Inflammatory macrophage treated with lipopolysaccharide for 1 hour (primary cell): ENCODE measurements around the gene SCMH1.

Experiments
- DNase-seq, 2 donors: peaks; one replicate each; pipeline ENCODE4 v3.0.0-alpha.2; 2020 to 2022

The SCMH1 gene

GRCh38 chr1:41021526-41022308, 220.4 kb downstream of the SCMH1 start, which contains the start of gene SLFNL1:
Gene SLFNL1 (minus strand): TSS chr1:41021725. CDS start chr1:41020660, 1,065 bp downstream.
- no peak for DNase-seq

GRCh38 chr1:41020654-41021053, 221.5 kb downstream of the SCMH1 start:
- DNase-seq = no peak

GRCh38 chr1:41020109-41020576, 222.0 kb downstream of the SCMH1 start:
- DNase-seq = no peak

- DNase-seq = no peak
Measured at GRCh38 chr1:41019353-41019745, 222.8 kb downstream of the SCMH1 start.

- no peak for DNase-seq
Measured at GRCh38 chr1:41018018-41018410, 224.1 kb downstream of the SCMH1 start.

GRCh38 chr1:41017141-41018017, 224.7 kb downstream of the SCMH1 start:
- DNase-seq = no peak

GRCh38 chr1:41015897-41016470, 226.1 kb downstream of the SCMH1 start:
- DNase-seq = no peak

GRCh38 chr1:41015281-41015896, 226.7 kb downstream of the SCMH1 start:
- DNase-seq = no peak

GRCh38 chr1:41014871-41015270, 227.2 kb downstream of the SCMH1 start:
- no peak for DNase-seq

GRCh38 chr1:41013796-41014195, 228.3 kb downstream of the SCMH1 start:
- peak; percentile 72 to 82 for DNase-seq

- no peak for DNase-seq
Measured at GRCh38 chr1:41013024-41013423, 229.1 kb downstream of the SCMH1 start.

- no peak for DNase-seq
Measured at GRCh38 chr1:41010345-41010744, 231.8 kb downstream of the SCMH1 start.

- no peak for DNase-seq
Measured at GRCh38 chr1:41009466-41009865, 232.6 kb downstream of the SCMH1 start.

- DNase-seq = no peak
Measured at GRCh38 chr1:41006942-41007865, 234.9 kb downstream of the SCMH1 start.

GRCh38 chr1:41005876-41006275, 236.2 kb downstream of the SCMH1 start:
- no peak for DNase-seq

GRCh38 chr1:41003640-41004220, 238.4 kb downstream of the SCMH1 start:
- peak; percentile 70 to 85 for DNase-seq

GRCh38 chr1:41003127-41003639, 238.9 kb downstream of the SCMH1 start:
- no peak for DNase-seq

- DNase-seq = no peak
Measured at GRCh38 chr1:40998668-40999067, 243.4 kb downstream of the SCMH1 start.

GRCh38 chr1:40997096-40997495, 245.0 kb downstream of the SCMH1 start:
- DNase-seq = no peak

GRCh38 chr1:40989066-40989465, 253.0 kb downstream of the SCMH1 start:
- no peak for DNase-seq

GRCh38 chr1:40988280-40988679, 253.8 kb downstream of the SCMH1 start:
- no peak for DNase-seq
